Left ventricle myocardium inferior (tissue), 1 donor: ENCODE data around the gene MCL1. TPM values are rescaled to one million over a fixed set of nuclear protein-coding genes. Genes with fewer than 3 reads are reported as not detected.

Experiments used
- DNase-seq: peaks from one replicate; pipeline ENCODE4 v3.0.0-alpha.2; 2020
- H3K27ac ChIP-seq: fragments of 200-600 bp; replicated peaks from 2 replicates; pipeline ENCODE4 v1.8.0; 2021
- H3K27me3 ChIP-seq: fragments of 200-600 bp; 2 replicates; pipeline ENCODE4 v1.8.0; 2021; ENCODE audit warnings: low read depth
- H3K36me3 ChIP-seq: fragments of 200-600 bp; 2 replicates; pipeline ENCODE4 v1.8.0; 2021
- H3K4me1 ChIP-seq: fragments of 200-600 bp; 2 replicates; pipeline ENCODE4 v1.8.0; 2021
- H3K4me3 ChIP-seq: fragments of 200-600 bp; 2 replicates; pipeline ENCODE4 v1.8.0; 2021; ENCODE audit warnings: mild to moderate bottlenecking, moderate library complexity
- H3K9me3 ChIP-seq: fragments of 200-600 bp; replicated peaks from 2 replicates; pipeline ENCODE4 v1.8.0; 2021
- intact Hi-C: fragments of 100-400 bp; cut with micrococcal nuclease; formaldehyde crosslinking; loops from one replicate; pipeline ENCODE4 v1.11.0; 2022
- total RNA-seq: library from RNA; stranded (reverse); fragmentation: NEBNext Ultra II Directional; extraction: Animal tissue kit (Norgen Biotek cat#: 25700); gene quantifications from one replicate; pipeline ENCODE4 v1.2.1, GENCODE V29; 2021
- TF ChIP-seq, protein P1 (sequence below): fragments of 200-600 bp; IDR thresholded peaks from 2 replicates; pipeline ENCODE4 v1.8.0; 2021; ENCODE audit warnings: antibody characterized with exemption, mild to moderate bottlenecking, borderline replicate concordance
- donor health status: DM: no; HTN: yes; CAD: no; lungs with severe emphysema.

Gene MCL1
- total RNA-seq, 1 donor from 2014 or later, result 97.0 TPM

DNA sequence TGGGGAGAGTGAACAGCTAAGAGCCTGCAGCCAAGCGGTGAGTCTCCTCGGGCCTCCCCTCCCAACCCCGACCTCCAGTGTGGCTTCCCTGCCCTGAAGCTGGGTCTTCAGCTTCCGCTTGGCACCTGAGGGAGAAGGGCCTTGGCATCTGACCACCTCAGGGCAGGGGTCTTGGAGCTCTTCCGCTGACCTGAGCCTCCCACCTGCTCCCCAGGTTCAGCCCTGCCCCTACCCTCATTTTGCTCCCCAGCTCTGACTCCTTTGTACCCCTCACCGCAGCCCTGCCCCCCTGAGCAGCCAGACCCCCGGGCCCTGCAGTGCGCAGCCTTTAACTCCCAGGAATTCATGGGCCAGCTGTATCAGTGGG, 25.3 kb downstream of the MCL1 start:
- intact Hi-C loops, result no loop called here

DNA sequence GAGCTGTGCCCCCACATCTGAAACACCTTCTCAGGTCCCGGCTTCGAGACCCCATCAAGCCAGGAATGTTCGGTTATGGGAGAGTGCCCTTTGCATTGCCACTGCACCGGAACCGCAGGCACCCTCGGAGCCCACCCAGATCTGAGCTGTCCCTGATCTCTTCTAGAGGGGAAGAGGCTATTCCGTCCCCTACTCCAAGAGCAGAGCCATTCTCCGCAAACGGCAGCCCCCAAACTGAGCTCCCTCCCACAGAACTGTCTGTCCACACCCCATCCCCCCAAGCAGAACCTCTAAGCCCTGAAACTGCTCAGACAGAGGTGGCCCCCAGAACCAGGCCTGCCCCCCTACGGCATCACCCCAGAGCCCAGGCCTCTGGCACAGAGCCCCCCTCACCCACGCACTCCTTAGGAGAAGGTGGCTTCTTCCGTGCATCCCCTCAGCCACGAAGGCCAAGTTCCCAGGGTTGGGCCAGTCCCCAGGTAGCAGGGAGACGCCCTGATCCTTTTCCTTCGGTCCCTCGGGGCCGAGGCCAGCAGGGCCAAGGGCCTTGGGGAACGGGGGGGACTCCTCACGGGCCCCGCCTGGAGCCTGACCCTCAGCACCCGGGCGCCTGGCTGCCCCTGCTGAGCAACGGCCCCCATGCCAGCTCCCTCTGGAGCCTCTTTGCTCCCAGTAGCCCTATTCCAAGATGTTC, 25.9 kb downstream of the MCL1 start:
- no peaks in the 10 kb centered on the region for H3K9me3 ChIP-seq
- H3K27ac ChIP-seq, result peak overlapping the region; percentile 93
- no peaks in the 10 kb centered on the region for H3K27me3 ChIP-seq
- no peak for DNase-seq
- peaks cover 23% of the 10 kb centered on the region for H3K36me3 ChIP-seq
- intact Hi-C loops, result no loop called here
- TF ChIP-seq, protein P1, sequence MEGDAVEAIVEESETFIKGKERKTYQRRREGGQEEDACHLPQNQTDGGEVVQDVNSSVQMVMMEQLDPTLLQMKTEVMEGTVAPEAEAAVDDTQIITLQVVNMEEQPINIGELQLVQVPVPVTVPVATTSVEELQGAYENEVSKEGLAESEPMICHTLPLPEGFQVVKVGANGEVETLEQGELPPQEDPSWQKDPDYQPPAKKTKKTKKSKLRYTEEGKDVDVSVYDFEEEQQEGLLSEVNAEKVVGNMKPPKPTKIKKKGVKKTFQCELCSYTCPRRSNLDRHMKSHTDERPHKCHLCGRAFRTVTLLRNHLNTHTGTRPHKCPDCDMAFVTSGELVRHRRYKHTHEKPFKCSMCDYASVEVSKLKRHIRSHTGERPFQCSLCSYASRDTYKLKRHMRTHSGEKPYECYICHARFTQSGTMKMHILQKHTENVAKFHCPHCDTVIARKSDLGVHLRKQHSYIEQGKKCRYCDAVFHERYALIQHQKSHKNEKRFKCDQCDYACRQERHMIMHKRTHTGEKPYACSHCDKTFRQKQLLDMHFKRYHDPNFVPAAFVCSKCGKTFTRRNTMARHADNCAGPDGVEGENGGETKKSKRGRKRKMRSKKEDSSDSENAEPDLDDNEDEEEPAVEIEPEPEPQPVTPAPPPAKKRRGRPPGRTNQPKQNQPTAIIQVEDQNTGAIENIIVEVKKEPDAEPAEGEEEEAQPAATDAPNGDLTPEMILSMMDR, result no peak
- H3K4me1 ChIP-seq, result peaks cover 55% of the 10 kb centered on the region
- no peak overlapping the region for H3K4me3 ChIP-seq

More for the DNA sequence above, 25.3 kb downstream of the MCL1 start:
- TF ChIP-seq, protein P1, result no peak
- no peak overlapping the region for H3K27ac ChIP-seq
- DNase-seq, result no peak
- no peaks in the 10 kb centered on the region for H3K27me3 ChIP-seq
- H3K4me1 ChIP-seq, result peaks cover 55% of the 10 kb centered on the region
- peaks cover 23% of the 10 kb centered on the region for H3K36me3 ChIP-seq
- no peaks in the 10 kb centered on the region for H3K9me3 ChIP-seq
- no peak overlapping the region for H3K4me3 ChIP-seq

DNA sequence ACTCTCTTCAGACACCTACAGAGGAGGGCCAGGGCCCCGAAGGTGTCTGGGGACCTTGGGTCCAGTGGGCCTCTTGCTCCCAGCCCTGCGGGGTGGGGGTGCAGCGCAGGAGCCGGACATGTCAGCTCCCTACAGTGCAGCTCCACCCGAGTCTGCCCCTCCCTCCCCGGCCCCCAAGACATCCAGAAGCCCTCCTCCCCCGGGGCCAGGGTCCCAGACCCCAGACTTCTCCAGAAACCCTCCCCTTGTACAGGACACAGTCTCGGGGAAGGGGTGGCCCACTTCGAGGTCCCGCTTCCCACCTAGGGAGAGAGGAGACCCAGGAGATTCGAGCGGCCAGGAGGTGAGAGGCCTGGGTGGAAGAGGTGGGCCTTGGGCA, 26.5 kb downstream of the MCL1 start:
- Histone ChIP-seq H3K4me3 (peak overlapping the region; percentile 4), H3K36me3 (peaks cover 23% of the 10 kb centered on the region), H3K4me1 (peaks cover 55% of the 10 kb centered on the region), H3K9me3 (no peaks in the 10 kb centered on the region), H3K27me3 (no peaks in the 10 kb centered on the region), H3K27ac (peak overlapping the region; percentile 93)
- DNase-seq, result no peak
- intact Hi-C loops, result no loop called here
- TF ChIP-seq, protein P1, result no peak

DNA sequence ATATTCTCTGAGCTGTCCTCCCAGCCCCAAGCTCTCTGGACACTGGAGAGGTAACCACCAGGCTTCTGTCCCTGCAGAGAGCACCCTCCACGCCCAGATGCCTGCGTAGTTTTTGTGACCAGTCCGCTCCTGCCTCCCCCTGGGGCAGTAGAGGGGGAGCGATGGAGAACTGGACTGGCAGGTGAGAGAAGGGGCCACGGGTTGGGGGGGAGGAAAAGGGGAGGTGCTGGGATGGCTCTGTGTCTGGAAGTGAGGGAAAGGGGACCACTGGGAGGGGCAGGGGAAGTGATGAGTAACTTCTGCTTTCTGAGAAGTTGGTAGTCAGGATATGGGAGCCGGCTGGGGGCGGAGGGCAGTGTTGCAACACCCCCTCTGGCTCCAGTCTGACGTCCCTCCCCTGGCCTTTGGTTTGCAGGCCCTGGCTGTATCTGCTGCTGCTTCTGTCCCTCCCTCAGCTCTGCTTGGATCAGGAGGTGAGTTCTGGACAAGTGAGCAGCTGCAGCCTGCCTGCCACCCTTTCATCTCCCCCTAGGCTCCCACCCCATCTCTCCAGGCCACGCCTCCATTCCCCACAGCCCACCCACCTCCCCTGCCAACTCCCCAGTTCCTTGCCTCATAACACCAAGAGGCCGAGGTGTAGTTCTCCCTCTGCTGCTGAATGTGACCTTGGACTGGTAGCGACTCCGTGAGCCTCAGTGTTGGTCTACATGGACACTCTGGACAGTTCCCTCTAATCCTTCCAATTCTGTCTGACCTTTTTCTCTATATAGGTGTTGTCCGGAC, 27.1 kb downstream of the MCL1 start:
- DNase-seq, result peak; percentile 86
- intact Hi-C loops, result no loop called here
- TF ChIP-seq, protein P1, result no peak
- Histone ChIP-seq H3K27me3 (no peaks in the 10 kb centered on the region), H3K36me3 (peaks cover 19% of the 10 kb centered on the region), H3K4me3 (peak overlapping the region; percentile 4), H3K9me3 (no peaks in the 10 kb centered on the region), H3K27ac (peak overlapping the region; percentile 93), H3K4me1 (peaks cover 54% of the 10 kb centered on the region)

DNA sequence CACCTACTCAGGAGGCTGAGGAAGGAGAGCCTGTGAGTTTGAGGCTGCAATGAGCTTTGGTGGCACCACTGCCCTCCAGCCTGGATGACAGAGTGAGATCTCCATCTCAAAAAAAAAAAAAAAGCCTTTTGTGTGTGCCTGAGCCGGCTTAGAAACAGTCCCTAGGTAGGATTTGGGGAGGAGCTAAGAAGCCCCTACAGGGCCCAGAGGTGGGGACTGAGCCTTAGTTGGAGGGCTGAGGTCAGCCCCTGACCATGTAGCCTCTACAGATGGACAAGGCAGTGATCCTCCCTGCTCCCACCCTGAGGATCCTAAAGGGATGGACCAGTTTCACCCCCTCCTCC, 27.7 kb downstream of the MCL1 start:
- no peak for DNase-seq
- Histone ChIP-seq H3K27ac (peak overlapping the region; percentile 93), H3K4me3 (no peak overlapping the region), H3K36me3 (peaks cover 15% of the 10 kb centered on the region), H3K9me3 (no peaks in the 10 kb centered on the region), H3K27me3 (no peaks in the 10 kb centered on the region), H3K4me1 (peaks cover 54% of the 10 kb centered on the region)
- TF ChIP-seq, protein P1, result no peak
- intact Hi-C loops, result no loop called here
